Uterus (tissue), 2 donors: ENCODE data around the gene KIFC1.

Experiments
- CTCF ChIP-seq, 4 experiments: fragments of 200-600 bp in 2 of 4; fragments of 450-650 bp in 2 of 4; sonication (generic) in 2 of 4; IDR thresholded peaks; one replicate each; pipeline ENCODE4 v1.5.1; 2016 to 2019; ENCODE audit warnings: antibody characterized with exemption in 4 of 4, mild to moderate bottlenecking in 2 of 4, moderate library complexity in 1 of 4
- POLR2A ChIP-seq, 2 donors: fragments of 450-650 bp; IDR thresholded peaks; one replicate each; pipeline ENCODE4 v1.6.1; 2016; ENCODE audit warnings: antibody characterized with exemption in 2 of 2, mild to moderate bottlenecking in 1 of 2, moderate library complexity in 1 of 2

GRCh38 chr6:33390767-33391277 is 801 bp upstream of the KIFC1 start:
- no peak for TF ChIP-seq CTCF (IDR thresholded peaks at IDR 0.05)
- TF ChIP-seq POLR2A (IDR thresholded peaks at IDR 0.05), result no peak
